HEK293T (cell line): ENCODE data around the gene PEDS1.

Experiments used
- BHLHE40 ChIP-seq: fragments of 450-650 bp; IDR thresholded peaks from 2 replicates; pipeline ENCODE4 v1.6.1; 2016; ENCODE audit warnings: mild to moderate bottlenecking, moderate library complexity, borderline replicate concordance
- SUZ12 ChIP-seq: fragments of 450-650 bp; IDR thresholded peaks from 2 replicates; pipeline ENCODE4 v1.6.1; 2016; ENCODE audit warnings: mild to moderate bottlenecking
- ZNF384 ChIP-seq: fragments of 450-650 bp; IDR thresholded peaks from 2 replicates; pipeline ENCODE4 v1.6.1; 2016

DNA sequence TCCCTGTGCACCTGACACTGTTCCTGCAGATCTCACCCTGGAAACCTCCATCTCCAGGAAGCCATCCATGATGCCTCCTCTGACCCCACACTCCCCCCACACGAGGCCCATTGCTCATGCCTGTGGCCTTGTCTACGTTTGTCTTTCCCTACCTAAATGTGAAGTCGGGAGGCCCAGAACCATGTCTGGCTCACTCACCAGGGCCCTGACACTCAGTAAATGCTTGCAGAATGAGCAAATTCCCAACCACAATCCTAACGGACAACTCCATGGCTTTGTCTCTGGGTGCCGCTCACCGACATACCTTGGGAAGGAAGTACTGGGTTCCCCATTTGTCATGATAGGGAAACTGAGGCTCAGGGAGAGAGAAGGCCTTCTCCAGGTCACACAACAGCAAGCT is 7.3 kb downstream of the PEDS1 start:
- TF ChIP-seq SUZ12 (no peak), BHLHE40 (no peak), ZNF384 (no peak)
